GM21526 (cell line): ENCODE measurements around the gene COLEC12.

Source experiments
- ATAC-seq: cut with Tn5 transposase; IDR thresholded peaks from one replicate; pipeline ENCODE4 v1.9.1; 2021; ENCODE audit warnings: moderate library complexity; ENCODE audit not compliant: unreplicated experiment, low FRiP score

COLEC12 gene

DNA sequence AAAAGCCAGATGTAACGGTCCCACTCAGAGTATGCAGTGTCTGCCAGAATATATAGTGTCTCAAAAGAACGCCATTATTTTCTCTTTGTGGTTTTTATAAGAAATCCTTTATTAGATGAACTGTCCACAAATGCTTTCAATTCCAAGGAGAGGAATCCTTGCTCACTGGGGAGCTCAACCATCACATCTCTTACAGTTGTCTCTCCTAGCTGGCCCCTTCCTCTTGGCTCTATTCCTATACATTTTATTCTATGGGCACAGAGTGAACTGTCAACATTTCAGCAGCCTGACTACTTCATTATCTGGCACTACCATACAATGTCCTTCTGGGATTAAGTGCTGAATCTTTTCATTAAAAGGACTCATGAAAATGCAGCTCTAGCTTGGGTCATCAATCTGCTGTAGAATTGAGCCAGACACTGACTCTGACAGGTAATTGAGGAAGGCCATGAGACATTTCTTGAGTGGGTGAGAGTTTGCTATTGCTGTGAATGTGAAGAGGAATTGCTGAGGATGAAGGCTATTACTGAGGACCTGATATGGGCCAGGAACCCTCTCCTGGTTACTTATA is 136.2 kb downstream of the COLEC12 start:
- ATAC-seq = no peak

DNA sequence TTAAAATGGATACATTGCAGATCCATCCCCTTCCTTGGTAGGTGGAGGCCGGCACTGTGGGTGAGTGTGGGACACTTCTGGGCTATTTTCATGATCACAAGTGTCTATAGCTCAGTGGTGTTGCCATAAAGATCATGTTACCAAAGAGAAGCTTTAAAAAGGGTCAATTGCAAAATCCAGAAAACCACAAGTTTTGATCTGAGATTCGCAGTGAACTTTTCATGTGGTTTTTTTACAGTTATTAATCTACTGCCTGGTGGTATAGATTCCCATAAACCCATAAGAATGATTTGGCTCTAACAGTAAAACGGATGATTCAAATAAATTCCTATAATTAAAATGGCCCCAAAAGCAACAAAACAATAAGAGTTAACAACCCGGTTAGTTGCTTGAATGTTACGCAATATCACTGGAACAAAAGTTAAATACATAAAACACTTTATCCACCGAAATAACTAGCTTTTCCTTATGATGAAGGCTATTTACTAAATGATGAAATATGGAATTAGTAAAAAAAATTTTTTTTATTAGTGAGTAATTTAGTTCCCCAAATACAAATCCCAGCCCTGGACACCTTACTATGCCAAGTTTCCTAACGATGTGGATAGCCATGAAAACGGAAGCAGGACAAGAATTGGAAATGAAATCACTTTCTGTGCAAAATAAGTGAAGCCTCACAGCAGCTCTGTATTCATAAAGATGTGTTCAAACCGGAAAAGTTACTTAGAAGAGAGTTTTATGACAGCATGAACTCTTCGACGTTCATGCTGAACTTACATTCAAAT is 137.0 kb downstream of the COLEC12 start:
- ATAC-seq = no peak

DNA sequence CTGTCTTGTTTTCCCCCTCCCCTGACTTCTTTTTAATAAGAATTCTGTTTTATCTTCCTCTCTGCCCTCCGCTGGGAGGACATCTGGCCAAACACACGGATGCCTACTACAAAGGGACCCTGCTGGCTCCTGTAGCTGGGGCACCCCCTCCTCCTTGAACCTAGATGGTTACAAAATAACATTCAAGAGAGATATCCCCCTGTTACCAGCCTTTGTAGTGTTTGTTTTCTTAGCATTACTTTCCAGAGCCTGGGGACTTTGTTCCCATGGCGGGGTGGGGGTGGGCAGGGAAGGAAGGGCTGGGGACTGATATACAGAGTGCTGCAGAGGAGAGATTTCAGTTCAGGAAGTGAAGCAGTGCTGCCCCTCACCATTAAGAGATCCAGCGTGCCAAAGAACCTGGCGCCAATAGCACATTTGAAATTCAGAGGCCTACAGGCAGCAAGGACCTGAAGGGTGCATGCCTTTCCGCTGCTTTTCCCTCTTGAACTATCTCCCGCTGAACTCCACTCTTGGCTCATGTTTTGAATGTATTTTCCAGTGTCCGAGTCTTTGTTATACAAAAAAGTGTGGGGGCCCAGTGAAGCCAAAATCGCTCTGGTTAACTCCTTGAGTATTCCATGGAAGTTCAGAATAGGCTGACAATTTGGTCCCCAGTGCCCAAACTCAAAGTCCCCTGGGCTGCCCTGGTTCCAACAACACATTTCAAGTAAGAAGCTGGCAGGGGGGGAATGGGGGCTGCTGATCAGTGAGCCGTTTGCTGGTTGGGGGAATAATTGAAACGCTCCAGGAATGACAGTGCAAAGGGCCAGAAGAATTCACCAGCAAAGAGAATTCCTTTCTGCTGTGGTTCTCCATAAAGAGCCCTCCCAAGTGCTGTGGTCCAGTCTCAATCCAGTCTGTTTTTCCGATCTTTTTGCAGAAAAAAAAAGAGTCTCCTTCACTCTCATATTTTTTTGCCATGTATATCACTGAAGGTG is 137.9 kb downstream of the COLEC12 start:
- no peak for ATAC-seq

DNA sequence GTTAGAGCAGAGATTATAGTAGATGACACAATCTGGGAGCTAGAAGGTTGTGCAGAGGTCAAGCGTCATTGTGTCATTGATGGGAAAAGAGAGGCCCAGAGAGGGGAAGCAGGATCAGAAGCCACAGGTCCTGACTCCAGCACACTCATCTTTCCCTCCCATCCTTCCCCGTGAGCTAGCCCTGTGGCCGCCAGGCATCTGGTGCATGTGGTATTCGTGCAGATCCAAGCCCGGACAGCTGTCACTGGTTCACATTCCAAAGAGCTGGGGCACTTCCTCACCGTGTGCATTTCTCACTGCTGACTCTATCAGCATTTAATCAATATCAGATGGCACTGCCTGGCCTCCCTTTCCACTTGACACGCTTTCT is 138.6 kb downstream of the COLEC12 start:
- no peak for ATAC-seq

DNA sequence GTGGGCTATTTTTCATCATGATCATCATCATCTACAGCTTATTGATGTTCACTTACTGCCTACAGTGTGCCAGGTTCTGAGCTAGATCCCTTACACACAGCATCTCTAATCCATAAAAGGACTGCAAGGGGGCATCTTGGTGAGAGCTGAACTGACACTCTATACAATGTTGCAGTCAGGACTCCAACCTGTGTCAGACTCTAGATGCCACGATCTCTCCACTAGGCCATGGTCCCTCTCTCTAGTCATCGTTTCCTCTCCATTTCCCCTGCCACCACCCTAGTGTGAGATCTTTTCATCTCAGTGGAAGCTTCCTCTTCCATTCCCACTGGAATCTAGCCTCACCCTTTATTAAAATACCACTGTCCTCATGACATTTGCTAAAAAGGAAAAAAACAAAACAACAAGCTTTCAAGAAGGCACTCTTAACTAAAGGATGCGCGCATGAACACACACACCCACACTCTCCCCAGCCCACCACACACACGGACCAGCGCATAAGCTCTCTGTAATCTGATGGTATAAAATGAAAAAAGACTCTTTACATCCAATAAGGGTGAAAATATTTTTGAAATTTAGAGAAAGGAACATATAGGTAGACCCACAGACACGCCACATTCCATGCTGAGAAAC is 139.3 kb downstream of the COLEC12 start:
- no peak for ATAC-seq

DNA sequence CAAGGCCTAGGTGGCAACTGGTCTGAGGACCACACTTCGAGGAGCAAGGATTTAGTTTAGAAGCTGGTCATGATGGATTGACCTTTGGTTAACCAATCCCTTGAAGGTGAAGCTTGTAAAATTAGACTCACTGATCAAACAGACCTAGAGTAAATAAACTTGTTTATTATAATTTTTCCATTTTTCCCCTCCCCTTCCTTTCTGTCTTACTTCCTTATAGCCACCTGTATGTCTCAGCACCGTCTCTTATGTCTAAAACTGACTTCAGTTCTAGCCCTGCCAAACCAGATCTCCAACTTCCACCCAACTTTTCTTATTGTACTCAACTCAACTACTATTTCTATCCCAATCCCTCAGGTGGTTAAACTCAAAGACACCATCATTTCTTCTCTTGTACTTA is 139.8 kb downstream of the COLEC12 start:
- no peak for ATAC-seq

DNA sequence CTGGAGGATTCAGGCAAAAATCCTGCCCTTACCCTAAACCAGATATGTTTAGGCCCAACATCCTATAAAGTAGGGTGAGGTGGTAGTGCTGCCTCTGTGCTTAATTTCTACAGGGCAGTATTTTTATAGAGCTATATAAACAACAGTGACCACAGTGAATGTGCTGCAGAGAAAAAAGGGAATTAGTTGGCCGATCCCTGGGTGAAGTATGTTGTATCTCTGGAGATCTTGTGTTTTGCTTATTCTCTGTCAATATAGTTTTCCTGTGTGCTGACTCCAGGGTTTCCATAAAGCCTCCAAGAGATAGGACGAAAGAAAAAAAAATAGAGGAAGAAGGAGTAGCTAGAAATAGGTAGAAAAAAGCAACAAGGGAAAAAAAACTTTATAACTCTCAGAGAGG is 143.7 kb downstream of the COLEC12 start:
- ATAC-seq = no peak

DNA sequence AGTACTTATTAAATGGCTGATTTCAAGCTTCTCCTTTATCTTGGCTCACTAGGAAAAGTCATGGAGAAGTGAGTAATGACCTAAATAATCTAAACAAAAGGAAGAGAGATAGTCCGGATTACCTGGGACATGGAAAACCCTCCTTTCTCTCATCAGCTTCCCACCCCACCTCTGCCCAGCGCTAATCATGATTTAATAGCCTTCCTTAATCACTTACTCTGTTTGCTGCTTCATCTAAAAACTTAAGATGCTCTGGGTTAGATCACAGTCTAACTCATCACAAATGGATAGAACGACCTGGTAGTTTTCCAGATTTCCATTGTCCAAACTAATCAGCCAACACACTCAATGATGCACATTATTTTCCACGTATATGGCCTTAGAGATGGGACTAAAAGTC is 144.8 kb downstream of the COLEC12 start:
- ATAC-seq = no peak

DNA sequence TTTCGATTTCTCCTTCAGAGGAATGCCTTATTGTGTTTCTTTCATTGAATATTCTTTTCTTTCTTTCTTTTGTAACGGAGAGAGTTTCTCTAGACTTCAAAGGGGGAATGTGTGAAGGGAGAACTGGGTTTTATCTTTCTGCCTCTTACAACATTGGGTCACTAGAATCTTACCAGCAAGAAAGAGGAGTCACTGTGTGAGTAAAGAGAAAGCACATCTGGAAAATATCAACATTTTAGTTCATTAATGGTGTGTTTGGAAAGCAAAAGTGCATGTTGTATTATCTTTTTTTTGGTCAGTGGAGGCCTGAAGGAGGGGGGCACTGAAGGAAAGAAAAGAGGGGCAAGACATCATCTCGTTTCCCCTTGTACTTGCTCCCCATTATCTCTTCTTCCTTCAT is 146.0 kb downstream of the COLEC12 start:
- ATAC-seq = no peak

DNA sequence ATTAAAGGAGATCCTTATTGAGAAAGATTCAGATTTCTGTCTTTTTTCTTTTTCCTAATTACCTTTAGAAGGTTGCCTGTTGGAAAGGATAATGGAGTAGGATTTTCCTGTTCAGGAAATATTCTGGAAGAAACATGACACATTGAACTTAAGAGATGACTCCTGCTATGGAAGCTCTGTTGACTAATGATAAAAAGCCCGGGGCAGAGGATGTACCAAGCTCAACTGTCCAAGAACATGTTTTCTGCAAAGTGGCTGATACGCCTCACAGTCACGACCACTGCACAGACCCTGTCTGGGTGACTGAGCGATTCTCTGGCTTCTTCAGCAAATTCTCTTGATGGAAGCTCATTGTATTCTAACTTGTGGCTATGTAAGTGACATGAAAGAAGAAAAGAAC is 146.5 kb downstream of the COLEC12 start:
- no peak for ATAC-seq

DNA sequence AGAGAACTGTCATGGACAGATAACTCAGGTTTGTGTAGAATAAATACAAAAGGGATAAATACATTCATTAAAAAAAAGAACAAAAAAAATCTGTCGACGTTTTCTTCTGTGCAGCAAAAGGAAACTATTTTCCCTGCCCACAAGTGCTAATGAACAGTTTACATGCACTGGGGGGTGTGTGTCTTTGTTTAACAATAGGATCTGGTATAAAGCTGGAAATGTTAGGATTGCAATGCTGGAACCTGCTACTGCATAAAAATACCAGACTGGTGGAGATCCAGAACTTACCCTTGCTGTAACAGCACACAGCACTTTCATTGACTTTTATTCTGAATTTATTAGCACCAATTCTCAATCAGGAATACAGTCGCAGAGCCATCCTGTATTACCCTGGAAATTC is 148.1 kb downstream of the COLEC12 start:
- ATAC-seq = no peak

DNA sequence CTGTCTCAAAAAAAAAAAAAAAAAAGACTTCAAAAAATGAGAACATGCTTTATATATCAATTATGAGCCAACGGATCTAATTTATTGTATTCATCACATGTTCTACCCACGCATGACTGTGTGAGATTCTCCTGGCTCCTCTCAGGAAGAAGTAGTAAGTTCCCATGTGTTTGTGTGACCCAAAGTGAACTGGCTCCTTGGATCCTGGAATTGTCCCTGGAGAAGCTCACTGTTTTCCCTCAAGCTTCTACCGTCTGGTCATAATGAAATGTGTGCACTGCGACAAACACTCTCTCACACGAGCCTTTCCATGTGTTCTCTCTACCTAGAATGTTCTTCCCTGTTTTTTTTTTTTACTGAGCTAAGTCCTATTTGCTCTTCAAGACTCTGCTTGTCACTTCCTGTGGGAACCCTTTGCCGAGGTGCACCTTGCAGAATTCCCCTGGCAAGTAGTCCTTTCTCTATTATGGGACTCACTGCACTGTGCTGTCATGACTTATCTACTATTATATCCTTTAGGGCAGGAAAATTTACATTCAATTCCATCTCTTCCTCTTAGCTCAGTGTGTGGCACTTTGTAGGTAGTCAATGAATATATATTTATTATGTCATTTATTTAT is 149.4 kb downstream of the COLEC12 start:
- no peak for ATAC-seq

DNA sequence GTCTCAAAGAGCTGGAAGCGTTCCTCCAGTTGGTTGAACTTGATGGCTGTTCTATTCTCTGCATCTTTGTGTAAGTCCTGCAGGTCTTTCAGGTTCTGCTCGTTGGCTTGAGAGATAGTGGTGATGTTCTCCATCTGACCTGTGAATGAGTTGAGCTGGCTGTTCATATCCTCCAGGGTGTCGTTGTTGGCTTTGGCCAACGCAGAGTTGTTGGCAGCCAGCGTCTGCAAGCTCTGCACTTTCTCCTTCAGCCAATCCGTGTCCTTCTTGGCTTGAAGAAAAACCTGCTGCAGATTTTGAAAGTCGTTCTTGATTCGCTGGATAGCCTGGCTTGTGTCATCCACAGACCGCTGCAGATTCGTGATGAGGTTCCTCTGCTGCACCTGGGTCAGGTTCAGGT is 153.9 kb downstream of the COLEC12 start:
- ATAC-seq = no peak

DNA sequence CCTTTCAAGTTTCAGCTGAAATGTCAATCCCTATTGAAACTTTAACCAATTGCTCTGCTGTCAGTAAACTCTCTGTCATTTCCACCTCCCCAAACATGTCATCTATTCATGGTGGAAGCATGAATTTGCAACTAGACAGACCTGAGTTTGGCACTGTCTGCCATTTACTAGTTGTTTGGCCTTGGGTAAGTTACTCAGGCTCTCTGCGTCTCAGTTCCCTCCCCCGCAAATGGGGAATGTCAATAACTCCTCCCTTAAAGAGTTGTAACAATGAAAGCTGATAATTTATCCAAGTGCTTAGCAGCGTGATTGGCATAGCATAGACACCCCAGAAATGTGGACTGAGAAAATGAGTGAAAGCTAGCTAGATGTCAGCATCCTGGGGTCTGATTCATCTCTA is 159.4 kb downstream of the COLEC12 start:
- ATAC-seq = no peak

DNA sequence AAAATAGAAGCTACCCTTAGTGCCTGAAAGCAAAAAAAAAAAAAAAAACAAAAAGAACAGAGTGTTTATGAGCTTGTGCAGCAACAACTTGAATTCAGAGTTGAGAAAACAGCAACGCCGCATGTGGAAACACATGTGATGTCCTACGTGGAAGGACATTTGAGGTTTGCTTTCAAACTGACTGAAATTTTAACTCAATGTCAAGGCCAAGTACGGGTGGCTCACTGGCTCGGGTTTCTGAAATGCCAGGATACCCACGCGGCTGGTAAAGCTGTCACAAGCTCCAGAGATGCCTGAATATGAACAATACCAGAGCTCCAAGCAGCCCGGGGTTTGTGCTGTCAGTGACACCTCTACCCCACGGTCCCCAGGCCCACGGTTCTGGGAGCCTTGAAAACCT is 160.5 kb downstream of the COLEC12 start:
- ATAC-seq = no peak

DNA sequence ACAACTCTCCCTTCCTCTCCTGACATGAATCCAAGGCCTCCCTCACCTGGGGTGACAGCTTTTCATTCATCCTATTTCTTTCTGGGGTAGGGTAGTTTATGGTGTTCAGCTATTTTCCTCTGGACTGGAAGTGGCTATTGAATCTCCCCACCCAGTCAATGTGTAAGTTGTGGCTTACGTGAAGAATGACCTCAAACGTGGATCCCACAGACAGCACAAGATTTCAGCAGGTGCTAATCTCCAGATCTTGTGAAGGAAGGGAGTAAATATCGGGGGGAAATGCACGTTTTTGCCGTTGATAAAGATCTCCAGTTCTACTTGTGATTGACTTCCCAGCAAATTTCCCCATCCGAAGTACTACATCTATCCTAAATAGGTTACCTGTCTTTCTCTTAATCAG is 161.3 kb downstream of the COLEC12 start:
- no peak for ATAC-seq

DNA sequence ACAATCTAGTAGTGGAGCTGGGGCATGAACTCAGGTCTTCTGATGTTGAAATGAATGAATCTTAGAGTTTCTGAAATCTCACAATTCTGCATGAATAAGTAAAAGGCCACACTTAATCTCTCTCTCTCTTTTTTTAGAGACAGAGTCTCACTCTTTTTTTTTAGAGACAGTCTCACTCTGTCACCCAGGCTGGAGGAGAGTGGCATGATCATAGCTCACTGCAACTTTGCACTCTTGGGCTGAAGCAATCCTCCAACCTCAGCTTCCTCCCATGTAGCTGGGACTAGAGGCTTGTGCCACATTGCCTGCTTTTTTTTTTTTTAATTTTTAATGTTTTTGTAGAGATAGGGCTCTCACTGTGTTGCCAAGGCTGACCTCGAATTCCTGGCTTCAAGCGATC is 163.8 kb downstream of the COLEC12 start:
- ATAC-seq = no peak

DNA sequence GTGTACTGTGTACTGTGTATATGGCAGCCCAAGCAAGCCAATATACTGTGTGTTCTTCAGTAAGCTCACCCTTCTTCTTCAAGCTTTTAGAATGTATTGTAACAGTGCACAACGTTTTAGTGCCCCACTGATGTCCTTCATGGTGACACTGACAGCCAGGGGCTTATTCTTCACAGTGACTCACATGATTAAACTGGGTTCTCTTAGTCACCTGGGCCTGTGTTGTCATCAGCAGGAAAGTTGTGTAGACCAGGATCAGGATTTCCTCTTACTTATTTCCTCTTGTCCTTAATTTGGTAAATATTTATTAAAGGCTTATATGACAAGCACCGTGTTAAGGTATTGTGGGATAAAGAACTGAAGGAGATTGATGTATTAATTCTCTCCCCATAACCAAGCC is 164.8 kb downstream of the COLEC12 start:
- ATAC-seq = no peak

DNA sequence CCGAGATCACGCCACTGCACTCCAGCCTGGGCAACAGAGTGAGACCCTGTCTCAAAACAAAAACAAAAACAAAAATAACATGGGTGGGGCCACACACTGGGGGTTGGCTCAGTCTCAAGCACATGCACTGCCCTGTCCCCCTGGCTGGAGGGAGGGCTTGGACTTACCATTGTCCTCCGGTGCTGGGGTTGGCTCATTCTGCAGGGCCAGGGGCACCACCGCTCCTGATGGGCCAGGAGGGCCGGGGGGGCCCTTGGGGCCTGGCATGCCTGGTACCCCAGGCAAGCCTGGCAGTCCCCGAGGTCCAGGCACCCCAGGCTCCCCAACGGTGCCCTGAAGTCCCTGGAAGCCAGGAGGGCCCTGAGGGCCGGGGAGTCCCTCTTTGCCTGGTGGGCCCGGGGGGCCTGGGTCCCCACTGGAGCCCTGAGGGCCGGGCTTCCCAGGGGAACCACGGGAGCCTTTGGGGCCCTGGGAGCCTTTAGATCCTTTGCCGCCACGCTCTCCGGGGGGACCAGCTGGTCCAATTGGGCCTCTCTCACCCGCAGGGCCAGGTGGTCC is 165.8 kb downstream of the COLEC12 start:
- no peak for ATAC-seq
